H7 (cell line): ENCODE measurements around the gene REPIN1. TPM values are rescaled to one million over a fixed set of nuclear protein-coding genes. Genes with fewer than 3 reads are reported as not detected.

Experiments
- DNase-seq: peaks from one replicate; pipeline ENCODE4 v3.0.0; 2012
- H3K27me3 ChIP-seq: 2 replicates; pipeline ENCODE4 v1.6.0; 2011; ENCODE audit warnings: mild to moderate bottlenecking, low read length; ENCODE audit not compliant: control insufficient read depth, insufficient read depth
- H3K36me3 ChIP-seq: replicated peaks from 2 replicates; pipeline ENCODE4 v1.5.1; 2011; ENCODE audit warnings: low read length; ENCODE audit not compliant: control insufficient read depth, insufficient read depth
- H3K4me3 ChIP-seq: 2 replicates; pipeline ENCODE4 v1.5.1; 2011; ENCODE audit warnings: low read depth, mild to moderate bottlenecking, control low read depth, low read length, moderate library complexity; ENCODE audit not compliant: insufficient read depth
- total RNA-seq: library from RNA; depleted of rRNA; stranded (reverse); fragments of >200 nt; shearing (Covaris generic); gene quantifications from 2 replicates; pipeline ENCODE4 v1.2.3, GENCODE V29; 2014

Gene REPIN1
- total RNA-seq, 1 experiment from 2014 or later: 155 TPM

- Histone ChIP-seq H3K36me3 (peaks cover 18% of the 10 kb centered on the region), H3K27me3 (no peaks in the 10 kb centered on the region), H3K4me3 (no peak overlapping the region)
- DNase-seq: peak; percentile 45
These were observed 35.6 kb upstream of the REPIN1 start for GRCh38 chr7:150332852-150333635.

GRCh38 chr7:150333659-150334058 is 35.0 kb upstream of the REPIN1 start:
- peak; percentile 14 for DNase-seq
- H3K4me3 ChIP-seq: no peak overlapping the region
- no peaks in the 10 kb centered on the region for H3K27me3 ChIP-seq
- peaks cover 18% of the 10 kb centered on the region for H3K36me3 ChIP-seq

- Histone ChIP-seq H3K27me3 (no peaks in the 10 kb centered on the region), H3K4me3 (no peak overlapping the region), H3K36me3 (peaks cover 19% of the 10 kb centered on the region)
- peak; percentile 28 for DNase-seq
These were observed 34.5 kb upstream of the REPIN1 start for GRCh38 chr7:150334108-150334507.

DNA sequence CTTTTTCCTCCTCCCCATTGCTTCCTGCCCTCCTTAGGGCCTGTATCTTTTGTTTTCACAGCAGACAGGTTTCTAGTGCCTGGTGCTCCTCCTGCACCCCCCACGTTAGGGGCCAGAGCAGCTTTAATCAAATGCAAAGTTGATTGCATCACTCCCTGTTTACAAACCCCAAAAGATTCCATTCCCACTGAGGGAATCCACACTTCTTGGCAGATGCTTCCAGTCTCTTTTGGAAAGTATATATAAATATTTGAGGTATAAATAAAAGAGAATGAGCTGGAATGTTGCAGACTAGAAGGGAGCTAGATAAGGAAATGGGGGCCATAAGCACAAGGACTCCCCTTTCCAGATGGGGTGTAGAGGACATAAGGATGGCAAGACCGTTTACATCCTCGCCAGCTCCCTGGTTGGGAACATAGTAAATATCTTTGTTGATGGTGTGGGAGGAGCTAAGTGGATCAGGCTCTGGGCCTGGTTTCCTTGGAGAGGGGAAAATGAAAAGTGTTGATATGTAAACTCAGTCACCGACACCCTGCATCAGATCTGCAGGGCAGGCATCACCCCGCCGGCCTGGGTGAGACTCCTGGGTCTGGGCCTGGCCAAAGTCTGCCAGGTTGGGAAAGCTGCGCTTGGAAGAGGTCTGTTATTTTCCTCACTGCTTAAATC is 33.4 kb upstream of the REPIN1 start:
- peak; percentile 89 for DNase-seq
- Histone ChIP-seq H3K36me3 (peaks cover 21% of the 10 kb centered on the region), H3K4me3 (no peak overlapping the region), H3K27me3 (peaks cover 3% of the 10 kb centered on the region; the same call in 1 of the 2 replicates)

DNA sequence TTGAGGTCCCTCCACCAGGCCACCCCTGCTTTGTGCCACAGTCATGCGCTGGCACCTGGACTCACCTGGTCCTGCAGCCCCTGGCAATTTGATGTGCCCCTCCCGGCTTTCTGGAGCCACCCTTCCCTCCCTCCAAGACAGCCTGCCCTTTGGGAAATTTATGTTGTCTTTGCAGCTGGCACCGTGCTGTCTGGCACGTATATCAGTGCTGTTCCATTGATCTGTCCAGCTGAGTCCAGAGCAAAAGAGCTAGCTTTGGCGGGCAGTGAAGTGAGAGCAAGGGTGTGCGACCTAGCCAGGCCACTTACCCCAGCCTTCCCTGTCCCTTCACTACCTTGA is 32.9 kb upstream of the REPIN1 start:
- H3K36me3 ChIP-seq: peaks cover 18% of the 10 kb centered on the region

DNA sequence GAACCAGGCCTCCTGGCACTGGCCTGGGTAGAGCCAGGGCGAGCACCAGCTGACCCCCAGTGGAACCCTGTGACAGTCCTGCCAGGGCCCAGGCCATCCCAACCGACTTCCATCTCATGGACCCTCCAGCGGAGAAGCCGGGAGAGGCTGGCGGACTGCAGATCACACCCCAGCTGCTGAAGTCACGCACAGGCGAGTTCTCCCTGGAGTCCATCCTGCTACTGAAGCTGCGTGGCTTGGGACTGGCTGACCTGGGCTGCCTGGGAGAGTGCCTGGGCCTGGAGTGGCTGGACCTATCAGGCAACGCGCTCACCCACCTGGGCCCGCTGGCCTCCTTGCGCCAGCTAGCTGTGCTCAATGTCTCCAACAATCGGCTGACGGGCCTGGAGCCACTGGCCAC is 31.9 kb upstream of the REPIN1 start:
- peak; percentile 54 for DNase-seq
- H3K4me3 ChIP-seq: no peak overlapping the region
- peaks cover 14% of the 10 kb centered on the region for H3K36me3 ChIP-seq
- H3K27me3 ChIP-seq: peaks cover 11% of the 10 kb centered on the region

More for the DNA sequence above, 32.9 kb upstream of the REPIN1 start:
- Histone ChIP-seq H3K4me3 (no peak overlapping the region), H3K27me3 (peaks cover 4% of the 10 kb centered on the region)
- no peak for DNase-seq

DNA sequence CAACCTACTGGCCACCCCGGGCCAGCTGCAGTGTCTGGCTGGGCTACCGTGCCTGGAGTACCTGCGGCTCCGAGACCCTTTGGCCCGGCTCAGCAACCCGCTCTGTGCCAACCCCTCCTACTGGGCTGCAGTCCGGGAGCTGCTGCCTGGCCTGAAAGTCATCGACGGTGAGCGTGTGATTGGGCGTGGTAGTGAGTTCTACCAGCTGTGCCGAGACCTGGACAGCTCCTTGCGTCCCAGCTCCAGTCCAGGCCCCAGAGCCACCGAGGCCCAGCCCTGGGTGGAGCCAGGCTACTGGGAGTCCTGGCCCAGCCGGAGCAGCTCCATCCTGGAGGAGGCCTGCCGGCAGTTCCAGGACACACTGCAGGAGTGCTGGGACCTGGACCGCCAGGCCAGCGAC is 31.4 kb upstream of the REPIN1 start:
- DNase-seq: no peak
- Histone ChIP-seq H3K27me3 (peaks cover 15% of the 10 kb centered on the region), H3K4me3 (no peak overlapping the region), H3K36me3 (peaks cover 13% of the 10 kb centered on the region)

DNA sequence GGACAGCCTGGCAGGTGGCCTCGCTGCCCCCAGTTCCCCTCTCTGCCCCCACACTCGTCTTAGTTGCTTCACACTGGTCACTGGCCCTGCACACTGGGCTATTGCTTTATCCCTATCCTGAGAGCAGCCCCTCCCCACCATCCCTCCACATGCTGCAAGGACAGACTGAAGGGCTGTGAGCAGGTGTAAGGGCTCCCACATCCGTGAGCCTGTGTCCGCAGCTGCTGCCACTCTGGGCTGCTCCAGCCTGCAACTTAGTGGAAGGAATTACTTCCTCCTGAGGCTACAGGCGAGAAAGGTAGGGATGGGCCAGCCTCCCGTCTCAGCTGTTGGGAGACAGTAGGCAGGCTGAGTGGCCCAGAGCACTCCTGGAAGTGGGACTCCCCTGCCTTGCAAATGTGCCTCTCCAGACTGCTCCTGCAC is 31.0 kb upstream of the REPIN1 start:
- peak; percentile 42 for DNase-seq
- Histone ChIP-seq H3K36me3 (peaks cover 13% of the 10 kb centered on the region), H3K27me3 (peaks cover 20% of the 10 kb centered on the region), H3K4me3 (no peak overlapping the region)

- peak; percentile 48 for DNase-seq
- Histone ChIP-seq H3K4me3 (no peak overlapping the region), H3K36me3 (peaks cover 13% of the 10 kb centered on the region), H3K27me3 (peaks cover 26% of the 10 kb centered on the region)
These were observed 30.3 kb upstream of the REPIN1 start for GRCh38 chr7:150338166-150338829.

DNA sequence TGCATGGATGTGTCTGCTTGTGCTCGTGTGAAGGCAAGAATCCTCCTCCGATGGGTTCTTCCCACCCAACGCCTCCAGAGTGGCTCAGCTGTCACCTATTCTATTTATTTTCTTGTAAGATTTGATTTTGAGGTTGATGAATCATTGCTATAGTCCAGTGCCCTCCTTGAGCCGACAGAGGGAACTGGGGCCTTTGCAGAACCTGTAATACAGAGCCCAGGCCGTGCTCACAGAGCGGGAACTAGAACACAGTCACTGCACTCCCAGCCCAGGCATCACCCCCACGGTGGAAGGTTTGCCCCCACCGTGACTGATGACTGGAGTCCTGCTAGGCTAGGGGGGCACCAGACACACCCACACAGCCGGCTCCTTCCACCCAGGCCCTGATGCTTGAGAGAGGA is 29.2 kb upstream of the REPIN1 start:
- DNase-seq: peak; percentile 12
- H3K36me3 ChIP-seq: peaks cover 11% of the 10 kb centered on the region
- peaks cover 31% of the 10 kb centered on the region for H3K27me3 ChIP-seq
- no peak overlapping the region; the same call in 1 of the 2 replicates for H3K4me3 ChIP-seq

DNA sequence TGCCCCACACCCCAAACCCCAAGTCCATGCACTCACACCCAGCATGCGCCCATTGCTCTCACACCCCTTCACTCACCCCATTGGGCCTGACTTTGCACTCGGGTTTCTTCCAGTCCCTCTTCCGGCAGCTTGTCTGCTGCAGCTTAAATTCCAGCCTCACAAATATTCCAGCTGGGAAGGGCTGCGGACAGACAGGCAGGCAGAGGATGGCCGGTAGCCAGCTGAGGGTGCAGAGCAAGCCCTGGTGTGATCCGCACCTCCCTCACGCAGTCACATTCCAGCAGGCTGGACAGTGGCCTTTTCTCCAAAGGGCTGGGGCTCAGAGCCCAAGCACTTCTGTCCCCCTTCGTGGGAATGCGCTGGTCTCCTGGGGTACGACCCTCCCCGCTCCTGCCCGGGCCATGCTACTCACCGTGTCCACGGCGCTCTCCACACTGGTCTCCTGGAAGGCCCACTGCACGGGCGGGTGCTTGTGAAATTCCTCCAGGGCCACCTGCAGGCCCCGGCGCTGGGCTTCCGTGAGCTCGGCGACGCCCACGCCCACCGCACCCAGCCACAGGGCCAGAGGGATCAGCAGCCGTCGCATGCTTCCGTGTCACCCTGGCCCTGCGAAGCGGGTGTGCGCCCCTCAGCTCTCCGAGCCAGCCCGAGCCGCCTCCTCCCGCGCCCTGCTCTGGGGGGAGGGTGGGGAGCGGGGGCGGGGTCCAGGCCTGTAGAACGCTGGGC is 28.4 kb upstream of the REPIN1 start:
- peak overlapping the region; percentile 80 for H3K4me3 ChIP-seq
- peaks cover 11% of the 10 kb centered on the region for H3K36me3 ChIP-seq
- peak; percentile 78 for DNase-seq
- peaks cover 31% of the 10 kb centered on the region for H3K27me3 ChIP-seq

DNA sequence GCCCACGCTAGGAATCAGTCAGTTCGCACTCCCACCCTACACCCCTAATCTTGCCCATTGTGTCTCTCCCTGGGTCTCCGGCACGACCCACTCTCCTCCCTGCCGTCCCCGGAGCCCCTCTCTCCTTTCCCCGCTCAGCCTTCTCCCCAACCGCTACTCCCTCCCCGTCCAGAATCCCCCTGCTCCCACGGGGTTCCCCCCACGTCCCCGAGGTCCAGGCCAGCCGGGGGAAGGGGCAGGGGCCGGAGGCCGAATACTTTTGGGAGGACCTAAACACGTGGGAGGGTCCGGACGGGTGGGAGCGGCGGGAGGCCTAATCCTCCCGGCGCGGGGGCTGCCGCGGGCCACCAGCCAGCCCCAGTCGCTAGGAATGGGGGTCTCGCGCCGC is 27.8 kb upstream of the REPIN1 start:
- DNase-seq: peak; percentile 68
- Histone ChIP-seq H3K4me3 (peak overlapping the region; percentile 80), H3K36me3 (peaks cover 11% of the 10 kb centered on the region), H3K27me3 (peaks cover 31% of the 10 kb centered on the region)

DNA sequence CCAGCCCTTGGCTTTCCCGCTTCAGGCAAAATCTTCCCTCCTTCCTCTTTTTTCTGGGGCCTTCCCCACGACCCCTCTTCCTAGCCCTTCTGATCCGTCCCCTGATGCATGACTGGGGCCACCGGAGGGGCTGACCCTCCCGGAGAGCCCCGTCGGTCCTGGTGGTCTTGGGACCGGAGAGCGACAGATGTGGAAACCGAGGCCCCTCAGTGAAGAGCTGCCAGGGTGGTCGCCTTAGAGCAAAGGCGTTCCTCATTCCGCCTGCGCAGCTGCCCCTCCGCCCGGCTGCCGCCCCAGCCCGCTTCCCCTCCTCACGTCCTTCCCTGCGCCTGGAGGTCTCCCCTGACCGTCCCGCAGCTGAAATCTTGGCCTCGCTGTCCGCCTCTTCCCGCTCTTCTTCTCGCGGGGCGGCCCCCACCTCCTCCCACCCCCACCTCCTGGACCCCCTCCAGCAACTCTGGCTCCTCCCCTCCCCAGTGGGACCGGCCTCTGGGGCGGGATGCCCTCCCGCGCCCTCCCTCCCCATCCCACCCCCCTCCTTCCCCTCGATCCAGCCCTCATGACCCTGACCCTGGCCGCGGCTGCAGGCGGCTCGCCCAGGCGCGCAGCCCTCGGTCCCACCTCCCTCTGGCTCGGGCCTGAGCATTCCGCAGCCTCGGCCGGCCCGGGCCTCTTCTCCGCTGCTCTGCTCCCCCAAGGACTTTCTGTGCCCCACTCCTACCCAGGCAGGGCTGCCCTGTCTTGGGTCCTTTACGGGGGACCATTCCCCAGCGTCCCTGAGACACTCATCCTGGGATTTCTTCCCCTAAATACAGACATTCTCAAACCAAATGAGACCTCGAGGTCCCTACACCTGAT is 27.1 kb upstream of the REPIN1 start, which contains the start of gene RARRES2:
RARRES2 (minus strand) TSS at position 367 of the 858 bp plus-strand sequence. CDS start 1,020 bp downstream, outside the sequence.
- peak; percentile 95 for DNase-seq
- H3K4me3 ChIP-seq: peak within 1 kb of the TSS; percentile 80
- H3K27me3 ChIP-seq: peaks cover 31% of the 10 kb centered on the region
- peaks cover 11% of the 10 kb centered on the region for H3K36me3 ChIP-seq

GRCh38 chr7:150342121-150342408 is 26.6 kb upstream of the REPIN1 start:
- H3K36me3 ChIP-seq: peaks cover 10% of the 10 kb centered on the region
- H3K27me3 ChIP-seq: peaks cover 31% of the 10 kb centered on the region
- peak overlapping the region; percentile 80 for H3K4me3 ChIP-seq
- peak; percentile 13 for DNase-seq
